ENCODE results near the gene PTPRH. TPM values are rescaled to one million over a fixed set of nuclear protein-coding genes. Genes with fewer than 3 reads are reported as not detected.

Gene PTPRH
- total and polyA plus RNA-seq, 9 donors: 0.14 to 2.1 (median 0.26) TPM

GRCh38 chr19:55242517-55242916, 33.2 kb upstream of the PTPRH start:
- WGBS (ENCODE audit: insufficient coverage): 69% methylated on average over 5 of the region's 7 CpGs
- no peak for DNase-seq
- no peak overlapping the region for H3K27ac ChIP-seq (ENCODE audit: low read length)
- no peaks in the 10 kb centered on the region for H3K9me3 ChIP-seq (replicated peaks; ENCODE audit: control insufficient read depth, low read depth, low read length)
- H3K27me3 ChIP-seq (ENCODE audit: control insufficient read depth, insufficient read depth, low read length): no peaks in the 10 kb centered on the region
- peaks cover 4% of the 10 kb centered on the region for H3K4me1 ChIP-seq (ENCODE audit: control insufficient read depth, insufficient read depth, low read length)
- peaks cover 89% of the 10 kb centered on the region for H3K36me3 ChIP-seq (ENCODE audit: control insufficient read depth, insufficient read depth, low read length)
- H3K4me3 ChIP-seq (ENCODE audit: low read length): no peak overlapping the region

- Histone ChIP-seq H3K4me1 (ENCODE audit: control insufficient read depth, insufficient read depth, low read length) (no peaks in the 10 kb centered on the region), H3K36me3 (ENCODE audit: control insufficient read depth, insufficient read depth, low read length) (peaks cover 90% of the 10 kb centered on the region), H3K4me3 (ENCODE audit: low read length) (no peak overlapping the region), H3K9me3 (replicated peaks; ENCODE audit: control insufficient read depth, low read depth, low read length) (no peaks in the 10 kb centered on the region), H3K27ac (ENCODE audit: low read length) (no peak overlapping the region), H3K27me3 (ENCODE audit: control insufficient read depth, insufficient read depth, low read length) (no peaks in the 10 kb centered on the region)
- 88% methylated on average over 15 of the region's 16 CpGs for WGBS (ENCODE audit: insufficient coverage)
- DNase-seq: no peak
Observed at GRCh38 chr19:55241935-55242464, 32.7 kb upstream of the PTPRH start.

- Histone ChIP-seq H3K4me3 (ENCODE audit: low read length) (no peak overlapping the region), H3K27me3 (ENCODE audit: control insufficient read depth, insufficient read depth, low read length) (no peaks in the 10 kb centered on the region), H3K4me1 (ENCODE audit: control insufficient read depth, insufficient read depth, low read length) (no peaks in the 10 kb centered on the region), H3K9me3 (replicated peaks; ENCODE audit: control insufficient read depth, low read depth, low read length) (no peaks in the 10 kb centered on the region), H3K36me3 (ENCODE audit: control insufficient read depth, insufficient read depth, low read length) (peaks cover 90% of the 10 kb centered on the region), H3K27ac (ENCODE audit: low read length) (no peak overlapping the region)
- no peak for DNase-seq
- 90% methylated on average over 35 of the region's 37 CpGs for WGBS (ENCODE audit: insufficient coverage)
Observed at GRCh38 chr19:55241143-55241934, 32.0 kb upstream of the PTPRH start.

GRCh38 chr19:55240713-55241020, 31.4 kb upstream of the PTPRH start:
- peaks cover 92% of the 10 kb centered on the region for H3K36me3 ChIP-seq (ENCODE audit: control insufficient read depth, insufficient read depth, low read length)
- DNase-seq: no peak
- WGBS (ENCODE audit: insufficient coverage): 95% methylated on average over 3 of the region's 6 CpGs

GRCh38 chr19:55239004-55239403, 29.7 kb upstream of the PTPRH start:
- Histone ChIP-seq H3K4me1 (ENCODE audit: control insufficient read depth, insufficient read depth, low read length) (no peaks in the 10 kb centered on the region), H3K4me3 (ENCODE audit: low read length) (no peak overlapping the region), H3K36me3 (ENCODE audit: control insufficient read depth, insufficient read depth, low read length) (peaks cover 89% of the 10 kb centered on the region), H3K27ac (ENCODE audit: low read length) (no peak overlapping the region), H3K27me3 (ENCODE audit: control insufficient read depth, insufficient read depth, low read length) (no peaks in the 10 kb centered on the region), H3K9me3 (replicated peaks; ENCODE audit: control insufficient read depth, low read depth, low read length) (no peaks in the 10 kb centered on the region)
- whole genome bisulfite sequencing (ENCODE audit: insufficient coverage): 92% methylated on average over 11 of the region's 12 CpGs
- no peak for DNase-seq

More at GRCh38 chr19:55240713-55241020, 31.4 kb upstream of the PTPRH start:
- Histone ChIP-seq H3K9me3 (replicated peaks; ENCODE audit: control insufficient read depth, low read depth, low read length) (no peaks in the 10 kb centered on the region), H3K27me3 (ENCODE audit: control insufficient read depth, insufficient read depth, low read length) (no peaks in the 10 kb centered on the region), H3K4me1 (ENCODE audit: control insufficient read depth, insufficient read depth, low read length) (no peaks in the 10 kb centered on the region), H3K27ac (ENCODE audit: low read length) (no peak overlapping the region), H3K4me3 (ENCODE audit: low read length) (no peak overlapping the region)

GRCh38 chr19:55238030-55238429, 28.7 kb upstream of the PTPRH start:
- Histone ChIP-seq H3K27ac (ENCODE audit: low read length) (no peak overlapping the region), H3K4me1 (ENCODE audit: control insufficient read depth, insufficient read depth, low read length) (no peaks in the 10 kb centered on the region), H3K36me3 (ENCODE audit: control insufficient read depth, insufficient read depth, low read length) (peaks cover 82% of the 10 kb centered on the region), H3K4me3 (ENCODE audit: low read length) (no peak overlapping the region), H3K27me3 (ENCODE audit: control insufficient read depth, insufficient read depth, low read length) (no peaks in the 10 kb centered on the region), H3K9me3 (replicated peaks; ENCODE audit: control insufficient read depth, low read depth, low read length) (no peaks in the 10 kb centered on the region)
- 83% methylated on average over 8 of the region's 8 CpGs for WGBS (ENCODE audit: insufficient coverage)
- DNase-seq: no peak

- Histone ChIP-seq H3K27me3 (ENCODE audit: control insufficient read depth, insufficient read depth, low read length) (no peaks in the 10 kb centered on the region), H3K27ac (ENCODE audit: low read length) (no peak overlapping the region), H3K9me3 (replicated peaks; ENCODE audit: control insufficient read depth, low read depth, low read length) (no peaks in the 10 kb centered on the region), H3K4me1 (ENCODE audit: control insufficient read depth, insufficient read depth, low read length) (no peaks in the 10 kb centered on the region), H3K4me3 (ENCODE audit: low read length) (no peak overlapping the region), H3K36me3 (ENCODE audit: control insufficient read depth, insufficient read depth, low read length) (peaks cover 84% of the 10 kb centered on the region)
- no peak for DNase-seq
- no CpG with 5 or more reads among the region's 5 CpGs for WGBS (ENCODE audit: insufficient coverage)
Observed at GRCh38 chr19:55232986-55233385, 23.7 kb upstream of the PTPRH start.

- H3K27me3 ChIP-seq (ENCODE audit: control insufficient read depth, insufficient read depth, low read length): no peaks in the 10 kb centered on the region
Observed at GRCh38 chr19:55232286-55232602, 22.9 kb upstream of the PTPRH start.

GRCh38 chr19:55231391-55232285, 22.3 kb upstream of the PTPRH start:
- no peaks in the 10 kb centered on the region for H3K4me1 ChIP-seq (ENCODE audit: control insufficient read depth, insufficient read depth, low read length)
- H3K9me3 ChIP-seq (replicated peaks; ENCODE audit: control insufficient read depth, low read depth, low read length): no peaks in the 10 kb centered on the region
- no peaks in the 10 kb centered on the region for H3K27me3 ChIP-seq (ENCODE audit: control insufficient read depth, insufficient read depth, low read length)
- H3K4me3 ChIP-seq (ENCODE audit: low read length): no peak overlapping the region
- WGBS (ENCODE audit: insufficient coverage): 90% methylated on average over 25 of the region's 30 CpGs
- H3K27ac ChIP-seq (ENCODE audit: low read length): no peak overlapping the region
- peaks cover 84% of the 10 kb centered on the region for H3K36me3 ChIP-seq (ENCODE audit: control insufficient read depth, insufficient read depth, low read length)
- no peak for DNase-seq

More at GRCh38 chr19:55232286-55232602, 22.9 kb upstream of the PTPRH start:
- H3K4me3 ChIP-seq (ENCODE audit: low read length): no peak overlapping the region
- WGBS (ENCODE audit: insufficient coverage): 75% methylated on average over 10 of the region's 12 CpGs
- peaks cover 84% of the 10 kb centered on the region for H3K36me3 ChIP-seq (ENCODE audit: control insufficient read depth, insufficient read depth, low read length)
- H3K27ac ChIP-seq (ENCODE audit: low read length): no peak overlapping the region
- H3K4me1 ChIP-seq (ENCODE audit: control insufficient read depth, insufficient read depth, low read length): no peaks in the 10 kb centered on the region
- H3K9me3 ChIP-seq (replicated peaks; ENCODE audit: control insufficient read depth, low read depth, low read length): no peaks in the 10 kb centered on the region
- no peak for DNase-seq

GRCh38 chr19:55230780-55231179, 21.5 kb upstream of the PTPRH start:
- DNase-seq: no peak
- H3K36me3 ChIP-seq (ENCODE audit: control insufficient read depth, insufficient read depth, low read length): peaks cover 83% of the 10 kb centered on the region
- H3K4me3 ChIP-seq (ENCODE audit: low read length): no peak overlapping the region
- no peaks in the 10 kb centered on the region for H3K9me3 ChIP-seq (replicated peaks; ENCODE audit: control insufficient read depth, low read depth, low read length)
- 73% methylated on average over 3 of the region's 13 CpGs for WGBS (ENCODE audit: insufficient coverage)
- H3K27ac ChIP-seq (ENCODE audit: low read length): no peak overlapping the region
- no peaks in the 10 kb centered on the region for H3K4me1 ChIP-seq (ENCODE audit: control insufficient read depth, insufficient read depth, low read length)
- no peaks in the 10 kb centered on the region for H3K27me3 ChIP-seq (ENCODE audit: control insufficient read depth, insufficient read depth, low read length)
